GM18520 (cell line): ENCODE results near the gene RHEX.
"Not testable (repeated sequence)": the region's sequence is repeated elsewhere in the genome, so short reads cannot be mapped to it uniquely, and the experiment has no call there.

Experiments used
- ATAC-seq: cut with Tn5 transposase; IDR thresholded peaks from one replicate; pipeline ENCODE4 v1.9.1; 2021; ENCODE audit not compliant: unreplicated experiment

The RHEX gene, protein sequence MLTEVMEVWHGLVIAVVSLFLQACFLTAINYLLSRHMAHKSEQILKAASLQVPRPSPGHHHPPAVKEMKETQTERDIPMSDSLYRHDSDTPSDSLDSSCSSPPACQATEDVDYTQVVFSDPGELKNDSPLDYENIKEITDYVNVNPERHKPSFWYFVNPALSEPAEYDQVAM

DNA sequence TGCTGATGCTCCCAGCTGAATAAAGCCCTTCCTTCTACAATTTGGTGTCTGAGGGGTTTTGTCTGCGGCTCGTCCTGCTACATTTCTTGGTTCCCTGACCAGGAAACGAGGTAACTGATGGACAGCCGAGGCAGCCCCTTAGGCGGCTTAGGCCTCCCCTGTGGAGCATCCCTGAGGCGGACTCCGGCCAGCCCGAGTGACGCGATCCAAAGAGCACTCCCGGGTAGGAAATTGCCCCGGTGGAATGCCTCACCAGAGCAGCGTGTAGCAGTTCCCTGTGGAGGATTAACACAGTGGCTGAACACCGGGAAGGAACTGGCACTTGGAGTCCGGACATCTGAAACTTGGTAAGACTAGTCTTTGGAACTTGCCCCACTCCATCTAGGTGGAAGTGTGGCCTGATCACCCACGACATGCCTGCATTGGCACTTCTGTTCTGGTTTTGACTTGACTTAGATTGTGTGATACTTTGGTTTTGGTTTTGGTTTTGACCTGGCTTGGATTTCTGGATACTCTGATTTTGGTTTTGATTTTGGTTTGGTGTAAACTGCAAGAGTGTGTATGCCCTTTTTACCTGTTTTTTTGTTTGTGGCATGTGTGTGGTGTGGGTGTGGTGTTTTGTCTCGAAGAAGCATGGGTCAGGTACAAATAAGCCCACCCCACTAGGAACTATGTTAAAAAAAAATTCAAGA is at the start of gene RHEX:
RHEX (plus strand) TSS at position 255 of the 692 bp plus-strand sequence. CDS start 44,656 bp downstream, outside the sequence.
- not testable (repeated sequence) for ATAC-seq

DNA sequence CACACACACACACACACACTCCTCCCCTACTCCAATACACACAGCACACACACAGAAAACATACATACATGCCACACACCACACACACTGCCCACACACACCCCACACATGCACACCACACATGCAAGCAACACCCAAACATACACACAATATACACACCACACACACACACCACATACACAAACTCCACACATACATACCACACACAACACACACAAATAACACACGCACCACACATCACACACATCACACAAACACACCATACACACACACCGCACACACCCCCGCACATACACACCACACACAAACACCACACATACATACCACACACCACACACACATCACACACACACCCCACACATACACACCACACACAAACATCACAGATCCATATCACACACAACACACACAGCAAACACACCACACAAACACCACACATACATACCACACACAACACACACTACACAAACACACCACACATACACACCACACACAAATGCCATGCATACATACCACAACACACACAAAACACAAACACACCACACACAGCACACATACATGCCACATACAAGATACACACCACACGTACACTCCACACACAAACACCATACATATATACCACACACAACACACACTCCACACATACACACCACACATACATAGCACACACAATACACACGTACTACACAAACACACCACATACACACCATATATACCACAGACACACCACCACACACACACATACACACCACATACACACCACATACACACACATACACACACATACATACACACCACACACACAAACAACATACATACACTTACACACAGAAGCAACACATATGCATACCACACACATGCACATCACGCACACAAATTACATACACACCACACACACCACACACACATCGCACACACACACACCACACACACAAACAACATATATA is 48.8 kb upstream of the RHEX start:
- no peak for ATAC-seq

DNA sequence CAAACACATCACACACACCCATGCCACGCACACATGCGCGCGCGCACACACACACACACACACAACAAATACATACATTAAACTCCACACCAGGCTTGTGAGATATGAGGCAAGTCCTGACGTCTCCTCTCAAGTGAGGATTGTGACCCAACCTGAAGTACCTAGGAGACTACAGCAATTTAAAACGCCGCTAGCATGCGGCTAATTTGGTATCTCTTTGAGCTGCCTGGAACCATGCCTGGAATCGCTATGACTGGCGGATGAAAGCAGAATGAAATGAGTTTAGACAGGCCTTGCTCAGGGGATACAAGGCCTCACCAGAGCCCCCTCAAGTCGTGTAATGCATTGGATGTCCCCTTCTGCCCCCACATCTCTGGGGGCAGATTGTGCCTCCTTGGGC is 48.1 kb upstream of the RHEX start:
- no peak for ATAC-seq

DNA sequence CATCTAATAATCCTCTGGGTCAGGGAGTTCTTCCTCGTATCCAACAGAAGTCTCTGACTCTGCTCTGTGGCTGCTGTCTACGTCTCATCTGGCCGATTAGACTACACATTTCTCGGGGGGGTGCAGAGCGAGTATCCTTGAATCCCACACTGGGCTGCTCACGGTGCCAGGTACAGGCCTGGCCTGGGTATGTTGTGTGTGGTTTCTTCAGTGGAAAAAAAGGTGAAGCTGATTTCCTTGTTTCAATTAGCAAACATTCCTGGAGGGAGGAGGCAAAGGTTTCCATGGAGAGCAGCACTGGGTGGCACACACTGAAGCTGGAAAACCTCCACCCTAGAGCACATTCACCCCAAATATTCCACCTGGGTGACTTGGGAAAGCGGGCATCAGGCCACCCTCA is 47.7 kb upstream of the RHEX start:
- no peak for ATAC-seq

DNA sequence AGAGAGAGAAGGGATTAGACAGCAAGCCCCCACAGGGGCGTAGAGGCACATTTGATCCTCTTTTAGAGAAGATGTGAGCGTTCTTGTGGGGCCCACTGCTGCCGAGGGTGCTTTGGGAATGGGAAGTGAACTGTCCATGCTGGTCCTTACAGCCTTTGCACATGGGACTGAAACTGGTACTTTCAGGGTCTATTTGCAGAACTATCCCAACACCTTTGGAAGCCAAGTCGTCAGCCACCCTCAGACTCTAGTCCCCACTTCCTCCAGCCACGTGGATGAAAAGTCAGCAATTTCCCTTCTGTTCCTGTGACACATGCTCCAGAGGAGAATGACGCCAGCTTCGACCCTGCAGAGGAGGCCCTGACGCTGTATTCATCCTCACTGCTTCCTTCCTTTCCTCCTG is 47.2 kb upstream of the RHEX start:
- ATAC-seq, result no peak

DNA sequence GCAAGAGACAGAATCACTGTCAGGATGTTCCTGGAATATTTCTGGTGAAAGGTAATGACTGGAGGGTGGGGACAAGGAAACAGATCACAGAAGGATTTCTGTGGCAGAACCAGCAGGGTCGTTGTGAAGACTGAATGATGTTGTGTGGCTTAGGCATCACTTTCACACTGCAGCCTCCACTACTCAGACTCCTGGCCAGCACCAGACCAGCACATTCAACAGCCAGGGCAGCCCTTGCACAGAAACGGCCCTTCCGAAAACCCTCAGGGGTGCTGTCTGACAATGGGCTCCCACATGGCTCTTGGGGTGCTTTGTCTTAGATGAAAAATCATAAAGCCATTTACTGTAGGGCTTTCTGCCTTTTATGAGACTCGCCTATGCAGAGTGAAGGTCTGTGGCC is 46.0 kb upstream of the RHEX start:
- ATAC-seq, result no peak

DNA sequence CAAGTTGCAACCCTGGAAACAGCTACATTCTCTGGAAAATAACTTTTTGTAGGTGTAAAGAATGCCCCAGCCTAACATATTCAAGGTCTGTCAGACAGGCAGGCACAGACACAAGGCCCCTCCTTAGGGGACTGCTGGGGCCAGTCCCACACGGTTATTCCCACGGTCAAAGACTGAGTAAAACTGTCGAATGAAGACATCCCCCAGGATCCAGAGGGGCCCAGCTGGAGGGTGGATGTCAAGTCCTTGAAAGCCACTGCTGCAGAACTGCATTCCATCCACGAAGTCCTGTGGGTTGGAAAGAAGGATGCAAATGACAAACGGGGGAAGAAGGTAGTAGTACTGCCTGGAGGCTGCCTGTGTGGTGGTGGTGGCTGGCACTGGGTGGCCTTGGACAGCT is 42.9 kb upstream of the RHEX start:
- no peak for ATAC-seq

DNA sequence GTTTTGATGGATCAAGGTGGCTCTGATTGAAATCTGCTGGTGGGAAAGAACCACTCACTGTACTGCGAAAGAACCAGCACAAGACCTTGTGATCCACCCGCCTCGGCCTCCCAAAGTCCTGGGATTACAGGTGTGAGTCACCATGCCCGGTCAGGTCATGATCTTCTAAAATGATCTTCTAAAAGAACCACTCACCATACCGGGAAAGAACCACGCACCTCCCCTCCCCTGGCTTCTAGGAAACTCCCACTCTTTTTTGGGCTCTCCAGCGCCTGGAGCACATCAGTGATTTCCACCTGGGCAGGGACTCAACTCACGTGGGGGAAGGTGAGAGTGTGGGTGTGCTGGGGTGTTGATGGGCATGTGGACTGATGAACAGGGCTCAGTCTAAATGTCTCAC is 41.9 kb upstream of the RHEX start:
- no peak for ATAC-seq

DNA sequence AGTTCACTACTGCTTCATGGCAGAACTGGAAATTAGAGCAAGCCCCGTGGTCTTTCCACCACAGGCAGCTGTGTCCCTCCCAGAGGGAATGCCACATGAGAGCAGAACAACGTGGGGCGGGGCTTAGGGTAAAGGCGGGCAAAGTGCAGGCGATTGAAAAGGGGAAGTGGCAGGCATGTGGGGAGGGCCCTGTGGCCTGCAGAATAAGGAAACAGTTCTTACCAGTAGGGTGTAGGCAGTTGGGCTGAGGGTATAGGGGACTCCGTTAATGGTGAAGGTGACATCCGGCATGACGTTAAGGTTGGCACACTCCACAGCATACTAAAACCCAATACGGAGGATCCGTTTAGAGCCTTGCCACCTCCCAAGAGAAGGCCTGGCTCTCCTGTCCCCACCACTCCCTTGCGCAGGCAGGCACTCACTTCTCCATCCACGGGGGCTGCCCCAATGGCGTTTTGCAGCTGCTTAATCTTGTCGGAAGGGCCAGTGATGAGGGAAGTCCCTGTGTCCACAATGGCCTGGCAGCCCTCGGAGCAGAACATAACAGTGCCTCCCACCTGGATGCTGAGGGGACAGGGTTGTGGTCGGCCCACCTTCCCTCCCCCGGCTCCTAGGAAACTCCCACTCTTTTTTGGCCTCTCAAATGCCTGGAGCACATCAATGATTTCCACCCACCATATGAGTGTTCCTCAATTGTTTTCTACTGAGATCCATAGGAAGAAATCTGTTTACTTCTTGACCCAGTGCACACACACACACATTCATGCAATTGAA is 40.7 kb upstream of the RHEX start:
- ATAC-seq, result peak; percentile 91

DNA sequence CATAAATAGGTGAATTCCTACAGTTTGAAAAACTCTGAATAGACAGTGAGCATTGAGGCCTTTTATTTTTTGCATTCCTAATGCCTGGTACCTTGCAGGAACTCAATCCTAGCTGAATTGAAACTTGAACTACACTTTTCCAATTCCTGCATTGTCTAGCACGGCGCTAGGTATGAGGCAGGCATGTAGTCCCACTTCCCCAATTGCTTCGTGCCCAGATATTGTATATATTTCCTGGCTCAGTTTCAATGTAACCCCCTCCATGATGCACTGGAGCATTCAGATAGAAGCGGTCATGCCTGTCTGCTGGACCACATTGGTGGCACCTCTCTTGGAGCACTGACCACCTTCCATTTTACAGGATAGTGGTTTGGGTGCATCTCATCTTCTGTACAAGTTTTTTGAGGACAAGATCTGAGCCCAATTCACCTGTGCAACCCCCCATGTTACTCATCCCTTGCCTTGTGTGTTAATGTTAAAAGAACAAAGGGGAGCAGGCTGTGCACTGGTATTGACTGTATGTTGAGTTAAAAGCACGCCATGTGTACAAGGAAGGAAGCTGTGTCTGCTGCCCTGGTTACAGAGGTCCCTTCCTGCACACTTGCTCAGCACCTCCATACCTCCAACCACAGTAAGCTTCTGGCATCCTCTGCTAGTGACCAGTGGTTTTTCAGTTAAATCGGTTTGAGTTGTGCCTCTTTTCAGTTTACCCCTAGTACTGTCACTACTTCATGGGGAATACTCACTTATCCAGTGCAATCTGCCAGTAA is 39.8 kb upstream of the RHEX start:
- no peak for ATAC-seq

DNA sequence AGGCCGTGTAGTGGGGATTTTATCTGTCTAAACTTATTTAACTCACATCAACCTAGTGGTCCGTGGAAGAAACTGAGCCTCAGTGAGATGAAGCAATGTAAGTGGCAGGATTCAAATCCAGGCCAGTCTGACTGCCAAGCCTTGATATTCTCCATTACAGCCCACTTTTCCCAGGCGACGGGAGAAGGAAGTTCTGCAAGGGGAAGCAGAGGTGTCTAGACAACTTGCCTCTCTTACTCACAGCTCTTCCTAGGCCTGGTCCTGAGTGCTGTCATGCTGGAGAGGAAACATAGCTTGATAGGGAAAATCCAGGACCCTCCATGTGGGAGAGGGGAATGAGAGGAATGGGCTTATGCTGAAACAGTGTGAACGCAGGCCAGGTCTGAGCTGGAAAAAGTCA is 38.4 kb upstream of the RHEX start:
- ATAC-seq, result no peak

DNA sequence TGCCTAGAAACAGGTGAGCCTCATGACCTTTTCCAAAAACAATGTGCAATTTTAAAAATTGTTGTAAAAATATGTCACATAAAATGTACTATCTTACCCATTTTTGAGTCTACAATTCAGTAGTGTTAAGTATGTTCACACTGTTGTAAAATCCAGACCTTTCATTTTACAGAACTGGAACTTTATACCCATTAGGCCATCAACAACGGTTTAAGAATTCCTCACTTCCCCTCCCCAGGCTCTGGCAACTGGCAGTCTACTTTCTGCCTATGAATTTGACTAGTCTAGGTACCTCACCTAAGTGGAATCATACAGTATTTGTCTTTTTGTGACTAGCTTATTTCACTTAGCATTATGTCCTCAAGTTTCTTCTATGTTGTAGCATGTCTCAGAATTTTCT is 37.9 kb upstream of the RHEX start:
- ATAC-seq, result no peak

DNA sequence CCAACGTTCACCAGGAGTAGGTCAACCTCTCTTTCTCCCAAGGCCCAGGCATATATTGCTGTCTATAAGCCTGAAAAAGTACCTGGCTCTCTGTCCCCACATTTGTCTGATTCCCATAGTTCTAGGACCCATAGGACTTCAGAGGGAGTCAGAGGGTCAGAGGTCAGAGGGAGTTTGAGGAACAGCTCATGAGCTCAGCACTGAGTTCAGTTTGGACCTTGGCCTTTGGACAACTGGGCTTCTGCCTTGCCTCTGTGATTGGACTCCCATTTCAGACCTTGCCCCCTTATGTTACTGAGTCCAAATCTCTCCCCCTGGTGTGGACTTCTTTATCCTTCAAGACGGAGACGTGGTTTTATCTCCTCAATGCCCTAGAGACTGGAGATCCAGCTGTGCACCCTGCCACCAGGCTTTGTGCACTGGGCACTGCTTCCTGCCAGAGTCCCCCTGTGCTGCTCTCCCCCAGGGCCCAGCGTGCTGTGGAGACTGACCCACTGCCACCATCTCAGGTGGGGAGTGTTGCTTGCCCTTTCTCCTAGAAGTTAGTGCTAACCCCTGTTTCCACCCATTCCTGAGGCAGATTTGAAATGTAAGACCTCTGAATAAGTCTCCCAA is 32.5 kb upstream of the RHEX start:
- no peak for ATAC-seq

DNA sequence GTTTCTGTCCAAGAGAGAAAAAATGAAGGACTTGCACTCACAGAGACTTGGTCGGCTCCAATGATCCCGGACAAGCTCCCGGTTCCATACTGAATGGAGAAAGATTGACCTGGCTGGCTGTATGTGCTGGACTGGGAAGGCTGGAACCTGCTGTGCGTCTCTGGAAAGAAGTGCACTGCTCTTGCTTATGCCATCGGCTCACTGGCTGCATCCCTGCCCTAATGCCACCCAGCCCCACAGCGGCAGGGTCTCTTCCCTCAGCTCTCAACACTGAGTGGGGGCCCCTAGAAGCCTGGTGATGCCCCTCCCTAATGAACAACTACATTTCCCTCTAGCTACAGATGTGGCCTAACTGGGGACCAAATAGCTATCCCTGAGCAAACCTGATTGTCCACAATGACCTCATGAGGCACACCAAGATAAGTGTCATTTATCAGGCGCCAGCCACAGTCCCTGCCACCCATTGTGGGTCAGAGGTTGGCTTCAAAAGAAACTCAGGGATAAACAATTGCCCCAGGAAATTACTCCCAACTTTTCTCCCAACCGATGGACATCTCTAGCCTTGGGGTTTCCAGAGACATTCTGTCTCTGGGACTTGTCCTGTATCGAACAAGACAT is 31.9 kb upstream of the RHEX start:
- ATAC-seq, result no peak

DNA sequence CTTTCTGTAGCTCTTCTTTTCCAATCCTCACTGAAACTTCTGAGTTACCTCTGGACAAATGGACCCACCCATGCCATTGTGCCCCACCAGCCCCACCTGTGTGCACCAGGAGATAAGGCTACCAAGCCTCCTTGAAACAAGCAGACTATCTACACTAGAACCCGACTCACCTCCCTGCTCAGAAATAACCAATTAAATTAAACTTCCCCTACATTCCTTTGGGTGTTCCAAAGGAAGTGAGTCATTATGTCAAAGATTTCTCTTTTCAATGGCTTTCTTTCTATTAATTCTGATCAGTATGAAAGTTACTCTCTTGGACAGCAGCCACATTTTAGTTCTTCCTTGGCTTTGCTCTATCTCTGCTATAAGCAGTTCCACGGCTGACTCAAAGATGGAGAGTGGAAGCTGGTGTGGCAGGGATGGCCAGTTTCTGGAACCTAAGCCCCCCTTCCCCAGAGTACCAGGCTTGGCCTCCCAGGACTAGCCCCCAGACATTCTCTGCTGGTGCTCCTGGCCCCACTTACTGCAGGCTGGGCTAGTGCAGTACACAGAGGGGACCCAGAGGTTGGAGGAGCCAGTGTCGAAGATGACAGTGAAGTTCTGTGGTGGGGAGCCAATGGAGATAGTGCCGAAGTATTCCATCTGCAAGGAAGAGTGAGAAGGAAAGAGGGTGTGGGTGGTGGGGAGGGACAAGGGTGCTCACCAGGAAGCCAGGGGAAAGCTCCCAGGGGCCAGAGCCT is 31.2 kb upstream of the RHEX start:
- ATAC-seq, result no peak

DNA sequence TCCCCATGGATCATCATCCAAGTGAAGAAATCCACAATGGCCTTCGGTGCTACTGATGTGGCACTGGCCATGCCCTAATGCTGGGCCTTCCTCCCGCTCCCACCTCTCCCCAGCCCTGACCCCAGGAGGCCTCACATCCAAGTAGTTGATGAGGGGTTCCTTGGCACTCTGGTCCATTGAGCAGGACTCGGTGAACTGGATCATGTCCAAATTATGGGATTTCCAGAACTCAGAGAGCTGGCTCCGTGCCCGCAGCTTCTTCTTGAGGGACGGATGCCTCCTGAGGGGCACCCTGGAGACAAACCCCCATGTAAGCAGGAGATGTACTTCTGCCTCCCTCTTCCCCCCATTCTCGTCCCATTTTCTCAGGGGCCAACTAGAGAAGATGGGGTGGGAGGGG is 30.2 kb upstream of the RHEX start:
- ATAC-seq, result no peak

DNA sequence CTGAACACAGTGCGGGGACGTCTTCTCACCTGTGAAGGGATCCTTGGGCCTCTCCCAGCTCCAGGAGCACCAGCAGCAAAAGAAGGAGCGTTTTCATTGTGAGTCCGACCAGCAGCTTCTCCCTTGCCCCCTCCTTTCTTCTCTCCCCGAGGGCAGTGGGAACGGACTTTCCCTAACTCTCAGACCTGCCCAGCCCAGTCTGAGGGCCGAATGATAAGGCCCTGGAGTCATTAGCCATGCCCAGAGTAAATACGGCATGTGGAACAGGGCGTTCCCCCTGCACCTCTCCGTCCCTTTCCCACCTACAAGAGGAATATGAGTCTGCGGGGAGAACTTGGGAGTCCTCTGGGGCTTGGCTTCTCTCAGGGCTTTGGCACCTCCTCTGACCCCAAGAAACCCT is 29.3 kb upstream of the RHEX start, which contains the start of gene CTSE:
CTSE (minus strand) TSS at position 201 of the 400 bp plus-strand sequence; CDS start at position 97, 104 bp downstream.
- ATAC-seq, result no peak

DNA sequence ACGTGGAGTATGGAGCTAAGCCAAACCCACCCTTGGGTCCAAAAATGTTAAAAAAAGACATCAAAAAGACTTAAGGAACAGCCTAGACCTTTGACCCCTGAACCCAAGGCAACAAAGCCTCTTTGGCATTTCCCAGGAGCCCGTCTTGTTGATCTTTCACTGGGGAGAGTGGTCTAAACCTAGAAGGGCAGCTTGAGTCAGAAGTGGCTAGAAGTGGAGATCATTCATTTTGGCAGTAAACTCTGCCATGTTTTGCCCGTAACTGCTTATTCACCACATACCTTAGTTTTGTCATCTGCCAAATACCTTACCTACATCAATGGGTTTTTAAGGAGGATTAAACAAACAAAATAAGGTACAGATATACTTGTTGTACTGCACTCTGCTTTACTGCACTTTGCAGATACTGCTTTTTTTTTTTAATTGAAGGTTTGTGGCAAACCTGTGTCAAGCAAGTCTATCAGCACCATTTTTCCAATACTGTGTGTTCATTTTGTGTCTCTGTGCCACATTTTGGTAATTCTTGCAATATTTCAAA is 27.6 kb upstream of the RHEX start:
- ATAC-seq, result no peak
